GM21447 (cell line): ENCODE data around the gene CAMK1D.
"Not testable (repeated sequence)": the region's sequence is repeated elsewhere in the genome, so short reads cannot be mapped to it uniquely, and the experiment has no call there.

Source experiments
- ATAC-seq: cut with Tn5 transposase; IDR thresholded peaks from one replicate; pipeline ENCODE4 v1.9.1; 2021; ENCODE audit not compliant: unreplicated experiment

Gene CAMK1D

DNA sequence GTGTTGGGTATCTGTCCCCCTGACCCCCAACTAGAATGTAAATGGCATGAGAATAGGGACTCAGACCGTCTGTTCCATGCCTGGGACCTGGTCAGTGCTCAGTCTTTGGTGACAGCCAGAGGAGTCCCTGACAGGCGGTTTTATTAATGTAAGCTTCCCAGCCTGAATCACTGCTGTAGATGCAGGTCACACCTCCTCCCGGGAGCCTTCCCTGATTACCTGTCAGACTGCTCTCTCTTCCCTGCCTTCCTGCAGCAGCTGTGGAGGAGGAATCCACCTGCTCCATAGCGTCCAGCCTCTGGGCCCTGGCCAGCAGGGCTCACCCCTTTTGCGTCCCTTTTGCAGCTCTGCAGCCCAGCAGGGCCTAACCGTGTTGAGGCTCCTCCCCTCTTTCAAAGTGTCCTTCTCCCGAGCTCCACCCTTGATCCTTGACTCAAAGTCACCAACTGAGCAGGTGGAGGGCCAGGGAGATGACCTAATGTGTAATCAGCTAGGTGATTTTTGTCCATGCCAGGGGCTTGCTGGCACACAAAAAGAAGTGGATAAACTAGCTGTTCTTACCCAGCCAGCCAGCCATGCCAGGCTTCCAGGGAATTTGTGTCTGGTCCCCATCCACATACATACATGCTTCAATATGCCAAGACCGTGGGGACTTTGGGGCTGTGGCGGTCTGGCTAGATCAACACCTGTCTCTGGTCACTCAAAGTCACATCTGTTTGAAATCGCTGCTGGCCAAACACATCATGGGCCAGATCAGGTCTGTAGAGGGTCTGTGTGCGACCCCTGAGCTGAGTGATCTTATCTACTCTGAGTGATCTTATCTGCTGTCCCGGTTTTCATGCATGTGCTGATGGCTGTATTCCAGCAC, 457.1 kb downstream of the CAMK1D start:
- ATAC-seq: no peak

DNA sequence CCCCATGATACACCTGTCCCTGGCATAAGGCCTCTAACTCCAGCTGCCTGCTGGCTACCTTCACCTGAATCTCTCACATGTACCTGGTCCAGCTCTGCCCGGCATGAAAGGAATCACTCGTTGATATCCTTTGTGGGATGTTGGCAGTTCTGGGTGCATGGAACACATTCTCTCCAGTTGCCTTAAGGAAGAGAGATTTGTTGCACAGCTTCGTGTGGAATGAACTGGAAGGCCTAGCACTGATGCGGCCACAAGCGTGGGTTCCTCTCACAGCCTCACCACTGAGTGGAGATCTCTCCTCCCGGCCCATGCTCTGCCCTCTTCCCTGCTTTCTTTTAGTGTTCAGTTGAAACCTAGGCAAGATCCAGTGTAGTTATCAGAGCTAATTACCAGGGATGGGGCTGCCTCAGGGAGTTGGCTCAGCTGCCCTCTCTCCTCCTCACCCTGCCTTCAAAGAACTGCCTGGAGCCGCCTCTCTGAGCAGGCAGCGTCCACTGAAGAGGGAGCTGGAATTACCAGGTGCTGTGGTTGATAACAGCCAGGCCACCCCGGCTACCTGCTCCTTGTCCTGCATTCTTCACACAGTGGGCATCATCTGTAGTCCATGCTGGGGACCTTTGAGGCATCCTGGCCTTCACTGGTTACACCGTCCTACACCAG, 457.9 kb downstream of the CAMK1D start:
- no peak for ATAC-seq

DNA sequence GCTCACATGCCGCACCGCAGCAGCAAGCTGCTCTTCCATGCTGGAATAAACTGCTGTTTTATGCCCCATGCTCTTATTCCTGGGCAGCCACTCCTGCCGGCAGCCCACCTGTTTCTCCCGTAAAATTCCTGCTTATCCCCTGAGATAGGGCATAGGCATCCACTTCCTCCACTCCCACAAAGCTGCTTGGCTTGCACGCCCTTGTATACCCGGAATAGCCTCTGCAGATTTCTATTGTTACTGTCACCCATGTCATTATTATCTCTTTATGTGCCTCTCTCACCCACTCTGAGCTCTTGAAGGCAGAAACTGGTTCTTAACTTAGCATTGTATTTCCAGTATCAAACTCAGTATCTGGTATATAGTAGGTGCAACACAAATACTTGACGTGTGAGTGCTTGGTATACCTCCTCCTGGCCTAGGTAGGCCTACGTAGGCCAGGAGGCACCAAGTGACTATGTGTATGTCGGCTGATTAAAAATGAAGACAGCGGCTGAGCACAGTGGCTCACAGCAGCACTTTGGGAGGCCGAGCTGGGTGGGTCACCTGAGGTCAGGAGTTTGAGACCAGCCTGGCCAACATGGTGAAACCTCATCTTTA, 458.8 kb downstream of the CAMK1D start:
- ATAC-seq: no peak

DNA sequence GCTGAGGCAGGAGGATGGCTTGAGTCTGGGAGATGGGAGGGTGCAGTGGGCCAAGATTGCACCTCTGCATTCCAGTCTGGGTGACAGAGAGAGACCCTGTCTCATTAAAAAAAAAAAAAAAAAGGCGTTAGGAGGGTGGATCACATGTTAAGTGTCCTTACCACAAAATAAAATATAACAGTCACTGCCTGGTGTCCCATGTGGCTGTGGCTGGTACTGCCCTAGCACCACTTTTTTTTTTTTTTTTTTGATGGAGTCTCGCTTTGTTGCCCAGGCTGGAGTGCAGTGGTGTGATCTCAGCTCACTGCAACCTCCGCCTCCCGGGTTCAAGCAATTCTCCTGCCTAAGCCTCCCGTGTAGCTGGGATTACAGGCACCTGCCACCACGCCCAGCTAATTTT, 460.7 kb downstream of the CAMK1D start:
- ATAC-seq: not testable (repeated sequence)

DNA sequence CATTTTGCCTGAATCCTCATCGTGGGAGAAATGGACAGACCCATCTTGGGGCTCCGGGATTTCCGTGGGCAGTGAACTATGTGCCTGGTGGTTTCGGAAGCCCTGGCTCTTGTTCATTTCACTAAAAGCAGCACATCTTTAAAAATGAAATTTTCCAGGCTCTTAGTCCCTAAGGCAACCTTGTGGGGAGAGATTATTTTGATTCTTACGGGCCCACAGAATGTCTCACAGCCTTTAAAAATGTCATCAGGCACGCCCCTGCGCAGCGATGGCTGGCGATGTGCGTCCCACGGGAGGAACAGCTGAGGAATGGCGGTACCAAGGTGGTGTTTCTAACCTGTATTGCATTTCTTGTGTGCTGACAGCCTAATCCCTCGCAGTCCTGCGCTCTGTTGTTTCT, 462.5 kb downstream of the CAMK1D start:
- no peak for ATAC-seq

DNA sequence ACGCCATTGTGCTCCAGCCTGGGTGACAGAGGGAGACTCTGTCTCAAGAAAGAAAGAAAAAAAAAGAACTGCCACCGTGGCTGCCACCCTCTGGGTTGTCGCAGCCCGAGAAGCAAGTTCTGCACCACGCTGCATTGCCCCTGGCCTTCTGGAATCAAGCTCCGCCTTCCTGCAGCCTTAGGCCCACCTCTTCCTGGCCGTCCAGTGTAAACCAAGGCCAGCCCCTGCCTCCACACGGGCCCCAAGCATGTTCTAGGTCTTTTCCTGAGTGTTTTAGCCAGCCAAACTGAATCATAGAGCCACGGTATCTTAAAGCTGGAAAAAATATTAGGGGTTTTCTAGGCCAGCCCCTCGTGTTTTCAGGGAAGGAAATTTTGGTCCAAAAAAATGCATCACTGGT, 463.2 kb downstream of the CAMK1D start:
- ATAC-seq: no peak

DNA sequence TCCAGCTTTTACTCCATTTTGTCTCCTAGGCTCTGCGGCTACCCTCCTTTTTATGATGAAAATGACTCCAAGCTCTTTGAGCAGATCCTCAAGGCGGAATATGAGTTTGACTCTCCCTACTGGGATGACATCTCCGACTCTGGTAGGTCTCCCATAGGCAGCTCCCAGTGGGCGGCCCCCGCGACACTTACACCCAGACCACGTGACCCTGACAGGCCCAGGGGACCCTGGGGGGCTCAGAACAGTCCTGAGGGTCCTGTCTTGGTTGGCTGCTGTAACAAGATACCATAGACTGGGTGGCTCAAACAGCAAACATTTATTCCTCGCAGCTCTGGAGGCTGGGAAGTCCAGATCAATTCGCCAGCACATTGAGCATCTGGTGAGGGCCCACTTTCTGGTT, 464.8 kb downstream of the CAMK1D start:
- ATAC-seq: no peak

DNA sequence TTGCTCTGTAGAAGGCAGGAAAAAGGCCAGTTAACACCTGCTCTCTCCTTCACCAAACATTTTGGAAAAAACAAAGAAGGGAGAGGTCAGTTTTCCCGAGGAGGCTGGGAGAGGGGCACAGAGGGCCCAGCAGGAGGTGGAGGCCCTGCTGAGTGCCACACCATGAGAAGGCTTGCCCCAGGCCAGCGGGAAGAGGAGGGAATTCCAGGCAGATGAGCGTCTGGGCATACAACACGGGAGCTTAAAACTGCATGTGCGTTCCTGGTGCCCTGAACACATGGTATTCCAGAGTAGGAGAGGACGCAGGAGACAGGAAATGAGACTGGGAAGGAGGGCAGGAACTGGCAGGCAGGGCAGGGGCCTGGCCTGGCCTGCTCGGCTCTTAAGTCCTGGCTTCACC, 469.7 kb downstream of the CAMK1D start:
- no peak for ATAC-seq

DNA sequence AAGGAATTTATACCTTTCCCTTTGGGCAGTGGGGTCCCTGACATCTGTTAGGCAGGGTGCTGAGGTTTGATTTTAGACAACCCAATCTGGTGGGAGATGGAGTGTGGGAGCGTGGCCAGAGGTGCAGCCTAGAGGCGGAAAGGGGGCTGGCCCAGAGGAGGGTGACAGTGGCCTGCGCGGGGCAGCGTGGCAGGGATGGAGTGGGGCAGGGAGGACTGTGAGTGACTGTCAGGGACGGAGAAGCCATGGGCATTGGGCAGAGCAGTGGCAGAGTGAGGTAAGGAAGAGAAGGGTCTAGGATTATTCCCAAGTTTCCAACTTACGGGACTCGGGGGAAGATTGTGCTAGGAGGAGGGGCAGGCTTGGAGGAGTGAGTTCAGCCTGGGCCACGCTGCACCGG, 470.3 kb downstream of the CAMK1D start:
- ATAC-seq: no peak

DNA sequence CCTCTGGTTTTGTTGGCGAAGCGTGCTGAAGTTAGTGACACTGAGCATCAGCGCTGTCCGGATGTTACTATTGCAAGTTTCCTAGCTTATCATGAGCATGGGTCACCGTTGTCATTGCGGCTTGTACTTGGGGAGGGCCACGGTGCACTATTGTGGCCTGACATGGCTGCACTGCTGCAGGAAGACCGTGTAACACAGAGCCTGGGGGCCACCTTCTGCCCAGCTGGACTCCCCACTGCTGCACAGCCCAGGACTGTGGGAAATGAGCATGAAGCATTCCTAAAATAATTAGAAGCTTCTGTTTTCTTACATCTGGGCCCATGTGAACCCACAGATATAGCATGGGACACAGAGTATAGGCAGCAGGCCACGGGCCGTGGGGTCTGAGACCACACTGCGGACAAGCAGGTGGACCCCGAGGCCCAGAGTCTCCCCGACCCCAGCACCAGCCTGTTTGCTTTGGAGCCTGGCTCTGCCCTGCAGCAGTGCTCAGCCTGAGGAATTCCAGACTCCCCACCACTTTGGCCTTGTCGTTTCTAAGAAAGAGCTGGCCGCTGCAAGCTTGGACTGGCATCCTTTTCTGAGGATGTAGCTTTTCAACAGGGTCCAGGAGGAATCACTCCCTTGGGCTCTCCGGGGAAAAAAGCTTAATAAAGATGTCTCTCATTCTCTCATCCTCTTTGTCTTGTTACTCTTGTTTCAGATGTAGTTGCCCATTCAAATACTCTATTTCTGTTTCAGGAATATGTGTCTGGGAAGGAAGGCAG, 473.0 kb downstream of the CAMK1D start:
- ATAC-seq: no peak

DNA sequence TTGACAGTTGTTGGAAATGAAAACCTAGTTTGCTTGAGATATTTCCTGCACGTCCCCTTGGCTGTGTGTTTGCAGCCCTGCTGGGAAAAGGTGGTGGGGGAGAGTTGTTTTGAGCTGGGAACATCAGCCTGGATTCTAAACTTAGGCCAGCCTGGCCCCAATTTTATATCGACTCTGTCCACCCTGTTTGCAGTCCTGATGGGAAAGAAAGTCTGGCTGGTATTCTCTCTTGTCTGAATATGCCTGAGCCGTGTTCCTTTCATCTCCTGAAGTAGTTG, 473.5 kb downstream of the CAMK1D start:
- no peak for ATAC-seq

DNA sequence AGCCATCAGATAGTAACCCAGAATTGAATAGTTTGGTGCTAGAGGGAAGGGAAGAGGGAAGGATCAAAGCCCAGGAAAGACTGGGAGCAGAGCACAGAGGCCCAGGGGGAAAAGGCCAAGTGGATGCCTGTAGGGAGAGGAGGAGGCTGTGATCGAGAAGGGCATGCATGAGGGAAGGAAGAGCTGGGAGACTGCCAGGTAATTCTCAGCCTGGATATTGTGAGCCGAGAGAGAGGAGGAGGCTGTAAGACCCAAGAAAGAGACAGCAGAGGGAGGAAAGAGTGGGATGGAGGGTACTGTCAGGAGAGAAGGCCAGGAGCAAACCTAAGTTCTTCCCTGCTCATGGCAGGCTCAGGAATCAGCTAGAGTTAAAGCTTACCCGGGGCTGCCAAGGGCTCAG, 474.0 kb downstream of the CAMK1D start:
- no peak for ATAC-seq

DNA sequence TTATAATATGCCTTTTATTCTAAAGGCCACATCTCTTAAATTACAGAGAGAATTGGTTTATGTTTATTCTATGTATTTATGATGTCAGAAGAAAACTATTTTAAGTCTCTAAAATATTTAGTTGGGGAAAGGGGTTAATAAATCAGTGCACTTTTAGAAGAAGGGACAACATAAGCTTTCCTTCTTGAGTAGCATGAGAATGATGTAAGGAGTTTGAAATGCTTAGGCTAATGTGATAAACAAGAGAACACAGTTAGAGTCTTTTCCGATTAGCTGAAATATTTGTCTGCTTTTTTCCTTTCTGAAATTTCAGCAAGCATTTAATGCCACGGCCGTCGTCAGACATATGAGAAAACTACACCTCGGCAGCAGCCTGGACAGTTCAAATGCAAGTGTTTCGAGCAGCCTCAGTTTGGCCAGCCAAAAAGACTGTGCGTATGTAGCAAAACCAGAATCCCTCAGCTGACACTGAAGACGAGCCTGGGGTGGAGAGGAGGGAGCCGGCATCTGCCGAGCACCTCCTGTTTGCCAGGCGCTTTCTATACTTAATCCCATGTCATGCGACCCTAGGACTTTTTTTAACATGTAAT, 476.0 kb downstream of the CAMK1D start:
- no peak for ATAC-seq

DNA sequence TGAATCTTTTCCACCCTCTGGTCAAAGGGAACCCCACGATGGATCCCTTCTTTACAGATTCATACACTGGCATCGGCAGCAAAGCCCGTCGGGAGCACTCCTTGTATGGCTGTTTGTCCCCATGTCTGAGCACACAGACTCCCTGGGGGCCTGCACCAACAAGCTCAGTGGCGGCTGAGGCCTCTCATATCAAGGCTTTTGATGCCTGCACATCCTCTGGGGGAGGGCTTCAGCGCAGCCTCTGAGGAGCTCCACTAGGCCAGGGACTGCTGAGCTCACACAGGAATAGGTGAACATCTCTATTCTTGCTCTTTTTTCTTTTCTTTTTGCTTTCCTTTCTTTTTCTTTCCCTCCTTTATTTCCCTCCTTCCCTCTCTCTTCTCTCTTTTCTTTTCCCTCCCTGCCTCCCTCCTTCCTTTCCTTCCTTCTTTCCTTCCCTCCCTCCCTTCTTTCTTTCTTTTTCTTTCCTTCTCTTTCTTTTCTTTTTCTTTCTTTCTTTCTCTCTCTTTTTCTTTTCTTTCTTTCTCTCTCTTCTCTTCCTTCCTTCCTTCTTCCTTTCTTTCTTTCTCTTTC, 477.5 kb downstream of the CAMK1D start:
- no peak for ATAC-seq

DNA sequence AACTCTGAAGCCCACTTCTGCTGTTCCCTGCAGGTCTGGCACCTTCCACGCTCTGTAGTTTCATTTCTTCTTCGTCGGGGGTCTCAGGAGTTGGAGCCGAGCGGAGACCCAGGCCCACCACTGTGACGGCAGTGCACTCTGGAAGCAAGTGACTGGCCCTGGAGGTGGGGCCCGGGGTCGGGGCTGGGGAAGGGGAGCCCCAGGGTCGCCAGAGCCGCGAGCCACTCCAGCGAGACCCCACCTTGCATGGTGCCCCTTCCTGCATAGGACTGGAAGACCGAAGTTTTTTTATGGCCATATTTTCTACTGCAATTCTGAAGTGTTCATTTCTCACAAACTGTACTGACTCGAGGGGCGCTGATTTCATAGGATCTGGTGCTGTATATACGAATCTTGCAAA, 479.4 kb downstream of the CAMK1D start:
- ATAC-seq: no peak

DNA sequence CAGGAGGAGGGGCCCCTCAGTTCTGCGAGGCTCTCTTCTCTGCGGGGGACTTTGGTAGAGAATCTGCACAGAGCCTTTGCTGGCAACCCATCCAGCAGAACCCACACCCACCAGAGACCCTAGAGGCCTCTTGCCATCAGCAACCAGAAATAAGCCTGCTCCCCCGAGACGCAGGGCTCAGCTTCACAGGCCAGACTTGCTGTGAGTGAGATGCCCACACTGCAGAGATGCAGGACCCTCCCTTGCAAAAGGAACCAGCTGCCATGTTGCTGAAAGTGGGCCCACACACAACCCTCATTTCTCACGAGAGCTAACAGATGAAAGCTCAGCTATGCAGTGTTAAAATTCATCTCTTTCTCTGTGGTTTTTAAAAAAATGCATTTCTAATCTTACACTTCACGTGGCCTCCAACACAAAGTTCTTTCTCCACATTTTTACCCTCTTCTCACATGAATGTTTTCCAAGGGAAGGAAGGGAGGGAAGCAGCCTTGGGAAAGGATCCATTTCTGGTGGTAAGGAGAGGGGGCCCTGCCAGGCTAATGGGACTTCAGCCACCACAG, 480.6 kb downstream of the CAMK1D start:
- no peak for ATAC-seq

DNA sequence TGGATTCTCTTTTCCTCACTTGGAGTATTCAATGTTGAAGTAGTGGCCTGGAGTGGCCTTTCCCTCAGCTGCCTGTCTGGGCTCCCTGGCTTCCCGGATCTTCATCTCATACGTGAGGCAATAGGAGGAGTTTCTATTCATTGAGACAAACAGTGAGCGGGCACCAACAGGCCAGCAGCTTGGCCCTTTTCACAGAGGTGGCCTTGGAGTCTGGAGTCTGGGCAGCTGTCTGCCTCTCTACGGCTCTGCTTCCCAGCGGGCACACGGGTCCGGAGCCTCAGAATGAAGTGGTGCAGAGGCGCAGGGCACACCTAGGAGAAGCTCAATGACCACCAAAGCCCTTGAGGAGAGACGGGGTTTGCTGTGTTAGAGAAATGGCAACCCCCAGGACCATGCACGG, 482.7 kb downstream of the CAMK1D start:
- no peak for ATAC-seq

DNA sequence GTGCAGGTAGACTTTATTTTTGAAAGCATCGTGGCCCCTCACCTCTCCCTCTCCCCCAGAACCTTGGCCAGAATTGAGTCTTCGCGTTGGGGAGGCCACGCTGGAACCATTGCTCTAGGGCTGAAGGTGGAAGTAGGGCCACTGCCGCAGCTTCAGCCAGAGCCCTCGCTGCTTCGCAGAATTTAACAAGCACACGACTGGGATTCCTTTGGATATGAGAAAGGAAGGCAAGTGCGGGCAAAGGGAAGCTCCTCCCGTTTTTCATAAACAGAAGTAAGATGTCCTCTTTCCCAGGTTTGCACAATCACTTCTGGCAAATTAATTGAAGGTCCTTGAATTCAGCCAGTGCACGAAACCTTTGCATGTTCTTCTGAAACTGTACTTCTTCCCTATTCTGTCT, 484.1 kb downstream of the CAMK1D start:
- no peak for ATAC-seq

DNA sequence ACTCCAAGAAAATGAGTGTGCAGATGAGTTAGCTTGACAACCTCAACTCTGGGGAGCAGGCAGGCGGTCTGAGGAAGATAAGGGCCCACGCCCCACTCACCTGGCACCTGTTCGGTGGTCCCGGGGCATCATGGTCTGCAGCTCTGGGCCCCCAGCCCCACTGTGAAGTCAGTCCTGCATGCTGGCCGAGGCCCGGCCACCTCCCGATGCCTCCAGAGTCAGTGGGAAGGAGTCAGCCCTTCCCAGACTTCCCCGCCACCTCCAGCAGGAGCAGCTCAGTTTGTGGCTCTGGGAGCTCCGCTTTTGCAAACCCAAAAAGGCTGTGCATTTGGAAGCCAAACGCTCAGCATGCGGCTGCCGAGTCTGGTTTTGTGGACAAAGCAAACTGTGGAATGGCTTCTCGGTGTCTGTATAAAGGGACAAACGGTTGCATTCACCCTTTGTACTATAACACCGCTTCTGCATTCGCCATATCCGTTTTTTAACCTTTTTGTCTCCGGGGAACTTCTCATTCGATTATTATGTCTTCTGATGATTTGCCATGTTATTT, 484.8 kb downstream of the CAMK1D start:
- ATAC-seq: no peak

DNA sequence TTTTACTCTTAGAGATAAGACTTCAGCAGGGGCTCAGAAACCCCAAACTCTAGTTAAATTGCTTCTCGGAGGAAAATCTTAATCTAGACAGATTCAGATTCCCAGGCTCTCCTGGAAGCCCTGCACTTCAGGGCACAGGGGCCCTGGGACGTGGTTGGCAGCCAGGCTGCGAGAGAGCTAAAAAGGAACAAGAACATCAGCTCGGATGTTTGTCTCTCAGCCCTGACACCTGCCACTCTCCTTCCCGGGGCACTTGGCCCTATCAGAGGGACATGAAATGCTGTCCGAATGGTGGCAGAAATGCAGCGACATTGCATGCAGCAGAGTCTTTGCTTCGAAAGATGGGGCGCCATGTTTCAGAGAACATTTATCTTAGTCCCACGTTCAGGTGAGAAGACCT, 485.4 kb downstream of the CAMK1D start:
- ATAC-seq: no peak
